Measurements from ENCODE around the gene NCOA7. TPM values are rescaled to one million over a fixed set of nuclear protein-coding genes. Genes with fewer than 3 reads are reported as not detected.

NCOA7 gene
- total and polyA plus RNA-seq, 9 of the 15 experiments (the other 6 are each of a cell fraction or from before 2014, with no cell fraction given): 5.8 to 14.6 (median 9.3) TPM

DNA sequence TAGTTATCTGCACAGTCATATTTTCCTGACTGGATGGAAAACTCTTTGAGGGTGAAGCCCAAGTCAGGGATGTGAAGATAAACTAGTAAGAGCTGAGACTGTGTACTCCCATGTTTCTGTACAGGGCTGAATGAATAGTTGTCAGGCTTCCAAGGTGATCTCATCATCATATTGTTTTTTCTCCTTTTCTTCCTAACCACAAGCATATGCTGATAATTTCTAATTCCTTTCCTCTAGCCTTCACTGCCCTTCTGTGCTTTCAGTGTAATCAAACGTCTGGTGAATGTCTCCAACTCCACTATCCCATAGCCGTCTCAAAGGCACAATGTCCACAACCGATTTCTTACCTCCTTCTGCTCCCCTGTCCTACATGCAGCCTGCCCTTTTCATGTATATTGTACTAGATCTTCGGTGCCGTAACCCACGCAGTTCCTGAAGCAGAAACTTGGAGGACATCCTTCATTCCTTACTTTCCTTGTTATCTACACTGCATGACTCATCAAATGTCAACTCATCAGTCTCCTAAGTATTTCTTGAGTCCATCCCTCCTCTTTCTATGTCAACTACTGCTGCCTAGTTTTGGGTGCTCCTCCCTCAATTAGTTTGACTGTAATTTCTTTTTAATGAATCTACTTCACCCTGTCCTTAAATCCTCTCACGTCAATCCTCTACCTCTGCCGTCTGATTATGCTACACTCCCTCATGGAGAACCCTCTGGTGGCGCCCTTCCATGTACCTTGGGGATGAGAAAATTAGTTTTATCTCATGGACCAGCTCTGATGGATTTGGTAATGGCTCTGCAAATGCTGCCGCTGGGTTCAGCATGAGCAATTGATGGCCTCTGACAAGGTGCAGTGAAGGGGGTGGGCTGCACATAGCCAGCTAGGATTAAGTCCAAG lies 21.9 kb downstream of the NCOA7 start (continued):
- TF ChIP-seq, protein P1, sequence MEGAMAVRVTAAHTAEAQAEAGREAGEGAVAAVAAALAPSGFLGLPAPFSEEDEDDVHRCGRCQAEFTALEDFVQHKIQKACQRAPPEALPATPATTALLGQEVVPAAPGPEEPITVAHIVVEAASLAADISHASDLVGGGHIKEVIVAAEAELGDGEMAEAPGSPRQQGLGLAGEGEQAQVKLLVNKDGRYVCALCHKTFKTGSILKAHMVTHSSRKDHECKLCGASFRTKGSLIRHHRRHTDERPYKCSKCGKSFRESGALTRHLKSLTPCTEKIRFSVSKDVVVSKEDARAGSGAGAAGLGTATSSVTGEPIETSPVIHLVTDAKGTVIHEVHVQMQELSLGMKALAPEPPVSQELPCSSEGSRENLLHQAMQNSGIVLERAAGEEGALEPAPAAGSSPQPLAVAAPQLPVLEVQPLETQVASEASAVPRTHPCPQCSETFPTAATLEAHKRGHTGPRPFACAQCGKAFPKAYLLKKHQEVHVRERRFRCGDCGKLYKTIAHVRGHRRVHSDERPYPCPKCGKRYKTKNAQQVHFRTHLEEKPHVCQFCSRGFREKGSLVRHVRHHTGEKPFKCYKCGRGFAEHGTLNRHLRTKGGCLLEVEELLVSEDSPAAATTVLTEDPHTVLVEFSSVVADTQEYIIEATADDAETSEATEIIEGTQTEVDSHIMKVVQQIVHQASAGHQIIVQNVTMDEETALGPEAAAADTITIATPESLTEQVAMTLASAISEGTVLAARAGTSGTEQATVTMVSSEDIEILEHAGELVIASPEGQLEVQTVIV (CRISPR knock-in tag; IDR thresholded peaks at IDR 0.05; ENCODE audit: borderline replicate concordance): no peak
- TF ChIP-seq HDGF (IDR thresholded peaks at IDR 0.05) (0 out of 2 replicates have a peak, but pooled peaks have one; percentile 12), ZNF224 (CRISPR knock-in tag; IDR thresholded peaks at IDR 0.05) (no peak), ZBTB7A (IDR thresholded peaks at IDR 0.05; ENCODE audit: borderline replicate concordance, control insufficient read depth, low read depth, low read length) (no peak), MYNN (IDR thresholded peaks at IDR 0.05) (no peak), MYNN (CRISPR knock-in tag; IDR thresholded peaks at IDR 0.05) (no peak)
- TF ChIP-seq, protein P2, sequence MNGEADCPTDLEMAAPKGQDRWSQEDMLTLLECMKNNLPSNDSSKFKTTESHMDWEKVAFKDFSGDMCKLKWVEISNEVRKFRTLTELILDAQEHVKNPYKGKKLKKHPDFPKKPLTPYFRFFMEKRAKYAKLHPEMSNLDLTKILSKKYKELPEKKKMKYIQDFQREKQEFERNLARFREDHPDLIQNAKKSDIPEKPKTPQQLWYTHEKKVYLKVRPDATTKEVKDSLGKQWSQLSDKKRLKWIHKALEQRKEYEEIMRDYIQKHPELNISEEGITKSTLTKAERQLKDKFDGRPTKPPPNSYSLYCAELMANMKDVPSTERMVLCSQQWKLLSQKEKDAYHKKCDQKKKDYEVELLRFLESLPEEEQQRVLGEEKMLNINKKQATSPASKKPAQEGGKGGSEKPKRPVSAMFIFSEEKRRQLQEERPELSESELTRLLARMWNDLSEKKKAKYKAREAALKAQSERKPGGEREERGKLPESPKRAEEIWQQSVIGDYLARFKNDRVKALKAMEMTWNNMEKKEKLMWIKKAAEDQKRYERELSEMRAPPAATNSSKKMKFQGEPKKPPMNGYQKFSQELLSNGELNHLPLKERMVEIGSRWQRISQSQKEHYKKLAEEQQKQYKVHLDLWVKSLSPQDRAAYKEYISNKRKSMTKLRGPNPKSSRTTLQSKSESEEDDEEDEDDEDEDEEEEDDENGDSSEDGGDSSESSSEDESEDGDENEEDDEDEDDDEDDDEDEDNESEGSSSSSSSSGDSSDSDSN (IDR thresholded peaks at IDR 0.05; ENCODE audit: borderline replicate concordance in 1 of 2, low read depth in 2 of 2, low read length in 2 of 2): no peak
- TF ChIP-seq, protein P3, sequence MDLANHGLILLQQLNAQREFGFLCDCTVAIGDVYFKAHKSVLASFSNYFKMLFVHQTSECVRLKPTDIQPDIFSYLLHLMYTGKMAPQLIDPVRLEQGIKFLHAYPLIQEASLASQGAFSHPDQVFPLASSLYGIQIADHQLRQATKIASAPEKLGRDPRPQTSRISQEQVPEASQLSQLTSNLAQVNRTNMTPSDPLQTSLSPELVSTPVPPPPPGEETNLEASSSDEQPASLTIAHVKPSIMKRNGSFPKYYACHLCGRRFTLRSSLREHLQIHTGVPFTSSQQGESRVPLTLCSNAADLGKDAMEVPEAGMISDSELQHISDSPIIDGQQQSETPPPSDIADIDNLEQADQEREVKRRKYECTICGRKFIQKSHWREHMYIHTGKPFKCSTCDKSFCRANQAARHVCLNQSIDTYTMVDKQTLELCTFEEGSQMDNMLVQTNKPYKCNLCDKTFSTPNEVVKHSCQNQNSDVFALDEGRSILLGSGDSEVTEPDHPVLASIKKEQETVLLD (IDR thresholded peaks at IDR 0.05): peak; percentile 75; the same call in 1 of the 2 replicates
